HG02759 (cell line): ENCODE measurements around the gene HCN2.
"Not testable (repeated sequence)": the region's sequence is repeated elsewhere in the genome, so short reads cannot be mapped to it uniquely, and the experiment has no call there.

Experiments used
- ATAC-seq: cut with Tn5 transposase; IDR thresholded peaks from one replicate; pipeline ENCODE4 v1.9.1; 2021; ENCODE audit warnings: mild to moderate bottlenecking, moderate library complexity; ENCODE audit not compliant: unreplicated experiment

HCN2 gene

DNA sequence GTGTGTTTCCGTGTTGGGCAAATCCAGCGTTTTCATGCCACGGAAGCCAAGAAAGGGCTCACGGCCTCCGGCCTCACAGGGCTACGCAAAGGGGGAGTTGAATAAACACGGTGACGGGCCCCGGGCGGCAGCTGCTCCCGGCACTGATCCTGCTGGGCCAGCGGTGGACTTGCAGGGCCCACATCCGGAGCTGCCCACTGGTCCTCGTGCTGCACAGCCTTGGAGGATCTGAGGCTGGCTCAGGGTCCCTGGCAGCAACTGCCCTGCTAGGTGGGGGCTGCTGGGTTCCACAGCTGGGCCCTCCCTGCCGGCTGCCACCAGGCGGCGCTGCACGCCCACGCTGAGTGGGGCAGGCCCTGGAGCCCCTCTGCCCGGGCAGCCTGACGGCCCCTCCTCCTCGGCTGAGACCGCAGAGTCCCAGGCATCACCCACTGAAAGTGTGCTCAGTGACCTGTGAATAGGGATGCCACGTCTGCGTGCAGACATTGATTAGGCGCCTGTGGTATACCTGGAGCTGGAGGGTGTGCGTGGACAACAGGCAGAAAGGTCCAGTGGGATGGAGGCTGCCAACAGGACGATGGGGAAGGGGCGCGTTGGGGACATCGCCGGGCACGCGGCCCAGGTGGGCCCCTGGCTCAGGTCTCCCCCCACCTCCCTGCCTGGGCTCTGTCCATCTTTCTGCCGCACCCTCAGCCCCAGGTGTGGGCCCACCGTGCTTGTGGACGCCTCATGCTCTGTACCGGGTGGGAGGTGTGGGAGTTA, 5.3 kb upstream of the HCN2 start:
- ATAC-seq, result peak; percentile 56

DNA sequence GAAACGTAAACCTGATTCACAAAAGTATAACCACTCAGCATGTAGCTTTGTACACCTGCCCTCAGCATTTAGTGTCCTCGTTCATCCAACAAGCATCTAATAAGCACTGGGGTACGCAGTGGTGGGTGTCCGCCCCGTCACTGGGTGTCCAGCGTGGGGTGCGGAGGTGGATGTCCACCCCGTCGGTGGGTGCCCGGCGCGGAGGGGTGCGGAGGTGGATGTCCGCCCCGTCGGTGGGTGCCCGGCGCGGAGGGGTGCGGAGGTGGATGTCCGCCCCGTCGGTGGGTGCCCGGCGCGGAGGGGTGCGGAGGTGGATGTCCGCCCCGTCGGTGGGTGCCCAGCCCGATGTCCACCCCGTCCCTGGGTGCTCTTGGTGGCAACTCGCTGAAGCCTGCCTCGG, 4.5 kb upstream of the HCN2 start:
- not testable (repeated sequence) for ATAC-seq

DNA sequence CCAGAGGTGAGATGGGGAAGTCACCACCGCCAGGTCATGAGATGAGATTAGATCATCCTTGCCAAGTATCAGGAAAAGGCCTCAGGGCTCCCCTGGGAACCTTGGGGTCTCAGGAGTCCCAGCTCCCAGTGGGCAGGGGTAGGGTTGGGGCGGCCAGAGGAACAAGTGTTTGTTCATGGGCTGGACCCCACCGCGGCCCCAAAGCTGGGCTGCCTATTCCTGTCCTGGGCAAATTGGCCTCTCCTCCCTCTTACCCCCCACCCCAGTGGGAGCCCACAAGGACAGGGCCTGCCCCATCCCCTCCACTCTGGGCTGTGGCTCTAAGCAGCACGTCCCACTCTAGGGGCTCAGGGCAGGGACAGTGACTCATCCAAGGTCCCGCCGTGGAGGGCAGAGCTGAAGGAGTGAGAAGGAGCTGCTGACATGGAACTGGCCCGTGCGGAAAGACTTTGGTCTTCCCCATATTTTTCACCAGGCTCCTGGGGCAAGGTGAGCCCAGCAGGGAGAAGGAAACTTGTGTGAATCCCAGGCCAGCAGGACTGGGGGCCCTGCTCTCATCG, 4.0 kb upstream of the HCN2 start:
- ATAC-seq, result no peak

DNA sequence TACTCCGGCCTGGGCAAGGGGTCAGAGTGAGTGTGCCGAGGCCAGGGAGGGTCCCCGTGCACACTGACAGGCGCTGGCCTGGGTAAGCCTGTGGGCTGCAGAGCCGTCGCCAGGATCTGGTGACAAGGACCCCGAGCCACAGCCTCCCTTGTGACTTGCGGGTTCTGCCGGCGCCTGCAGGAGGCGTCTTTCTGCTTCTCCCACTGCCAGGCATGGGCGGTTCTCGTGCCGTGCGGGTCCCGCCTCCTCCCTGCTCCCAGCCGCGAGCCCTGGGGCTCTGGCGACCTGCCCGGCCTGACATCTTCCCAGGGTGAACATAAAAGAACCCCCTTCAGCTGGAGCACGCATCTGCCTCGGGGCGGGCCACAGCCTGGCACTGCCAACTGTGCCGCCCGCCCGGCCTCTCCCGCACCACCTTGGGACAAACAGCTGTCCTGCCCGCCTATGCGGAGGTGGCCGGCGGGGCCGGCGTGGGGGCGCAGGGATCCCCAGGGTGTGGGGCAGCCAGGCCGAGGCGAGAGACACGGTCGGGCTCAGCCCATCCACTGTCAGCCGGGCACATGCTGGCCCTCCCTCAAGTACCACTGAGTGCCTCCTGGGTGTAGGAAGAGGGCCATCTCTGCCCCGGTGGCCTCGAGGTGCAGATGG, 1.5 kb upstream of the HCN2 start:
- no peak for ATAC-seq

DNA sequence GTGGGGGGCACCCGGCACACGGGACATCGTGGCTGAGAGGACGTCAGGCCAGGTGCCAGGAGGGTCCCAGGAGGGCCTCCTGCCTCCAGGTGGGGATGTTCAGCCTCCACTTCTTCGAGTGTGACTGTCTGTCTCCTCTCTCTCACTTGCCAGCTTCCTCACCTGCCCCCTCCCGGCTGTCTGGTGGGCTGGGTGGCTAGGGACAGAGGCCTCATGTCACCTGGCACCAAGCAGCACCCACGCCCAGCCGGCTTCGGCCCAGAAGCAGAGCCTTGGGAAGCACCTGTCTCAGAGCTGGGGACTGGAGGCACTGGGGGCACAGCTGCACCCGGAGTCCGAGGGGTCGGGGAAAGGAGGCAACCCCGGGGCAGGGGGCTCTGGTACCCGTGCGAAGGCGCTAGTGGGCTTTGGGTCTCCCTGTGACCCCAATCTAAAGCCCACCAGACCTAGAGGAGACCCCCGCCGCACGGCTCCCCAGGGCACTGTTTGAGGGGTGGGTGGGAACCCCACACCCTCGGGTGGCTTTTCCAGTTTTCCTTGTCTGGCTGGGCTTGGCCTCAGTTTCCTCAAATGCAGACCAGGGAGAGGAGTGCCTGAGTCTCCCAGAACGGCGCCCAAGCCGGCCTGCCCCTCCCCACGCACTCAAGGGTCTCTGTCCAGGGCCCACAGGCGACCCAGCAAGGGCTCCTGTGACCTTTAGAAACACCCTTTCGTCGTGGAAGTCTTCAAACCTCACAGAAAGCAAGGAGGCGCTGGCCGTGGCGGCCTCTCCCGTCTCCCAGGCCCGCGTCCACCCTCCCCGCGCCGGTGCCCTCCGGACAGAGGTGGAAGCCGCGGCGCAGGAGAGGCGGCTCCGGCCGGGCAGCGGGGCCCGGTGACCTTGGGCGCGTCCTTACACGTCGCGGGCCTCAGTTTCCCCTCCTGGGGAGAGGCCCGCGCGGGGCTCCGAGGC, 664 bp upstream of the HCN2 start:
- no peak for ATAC-seq

DNA sequence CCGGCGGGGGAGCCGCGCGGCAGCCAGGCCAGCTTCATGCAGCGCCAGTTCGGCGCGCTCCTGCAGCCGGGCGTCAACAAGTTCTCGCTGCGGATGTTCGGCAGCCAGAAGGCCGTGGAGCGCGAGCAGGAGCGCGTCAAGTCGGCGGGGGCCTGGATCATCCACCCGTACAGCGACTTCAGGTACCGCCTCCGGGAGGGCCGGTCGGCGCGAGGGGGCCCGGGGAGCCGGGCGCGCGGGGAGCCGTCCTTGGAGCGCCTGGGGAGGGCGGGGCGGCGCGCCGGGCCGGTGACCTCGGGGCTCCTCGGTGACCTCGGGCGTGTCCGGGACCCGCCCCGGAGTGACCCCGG, 690 bp downstream of the HCN2 start:
- ATAC-seq, result no peak

DNA sequence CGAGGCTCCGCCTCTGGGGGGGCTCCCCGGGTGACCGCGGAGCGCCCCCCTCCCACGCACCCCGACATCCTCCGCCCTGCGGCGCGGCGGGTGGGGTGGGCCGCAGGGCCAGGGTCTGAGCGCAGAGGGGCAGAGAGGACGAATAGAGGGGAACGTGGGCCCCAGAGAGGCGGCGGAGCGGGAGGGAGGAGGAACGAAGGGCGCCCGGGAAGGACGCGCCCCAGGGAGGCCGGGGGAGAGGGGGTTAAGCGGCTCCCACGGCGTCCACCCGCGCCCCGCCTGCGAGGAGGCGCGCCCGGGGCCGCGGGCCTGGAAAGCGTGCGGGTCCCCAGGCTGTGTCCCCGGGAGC, 1.0 kb downstream of the HCN2 start:
- ATAC-seq, result no peak

DNA sequence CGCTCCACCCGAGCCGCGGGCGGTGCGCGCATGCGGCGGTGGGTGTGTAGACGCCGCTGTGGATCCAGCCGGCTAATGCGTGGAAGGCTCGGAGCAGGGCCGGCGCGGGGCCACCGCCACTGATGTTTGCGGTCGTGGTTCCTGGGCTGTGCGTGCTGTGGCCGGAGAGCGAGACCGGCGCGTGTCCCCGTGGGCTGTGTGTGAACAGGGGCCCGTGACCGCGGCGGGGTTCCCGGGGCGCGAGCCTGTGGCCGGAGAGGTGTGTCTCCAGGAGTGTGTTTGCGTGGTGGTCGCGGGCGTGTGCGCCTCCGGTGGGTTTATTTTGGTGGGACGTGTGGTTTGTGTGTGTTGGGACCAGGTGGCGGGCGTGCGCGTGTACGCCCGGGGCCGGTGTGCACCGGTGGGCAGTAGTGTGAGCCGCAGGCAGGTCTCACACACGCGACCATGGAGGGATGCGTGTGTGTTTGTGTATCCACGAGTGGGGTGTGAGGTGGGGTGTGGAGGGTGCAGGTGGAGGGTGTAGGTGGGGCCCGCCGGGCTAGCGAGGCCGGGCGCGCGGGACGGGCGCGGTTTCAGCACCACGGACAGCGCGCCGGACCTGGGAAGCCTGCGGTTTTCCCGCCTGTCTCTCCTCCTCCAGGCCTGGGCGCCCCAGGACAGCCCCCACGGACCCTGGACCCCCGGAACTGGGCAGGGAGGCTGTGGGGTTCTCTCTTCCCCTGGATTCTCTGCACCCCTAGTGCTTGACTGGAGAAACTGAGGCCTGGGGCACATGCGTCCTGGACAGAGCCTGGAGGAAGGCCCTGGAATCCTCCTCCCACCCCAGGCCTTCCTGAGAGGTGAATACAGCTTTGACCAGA, 1.6 kb downstream of the HCN2 start:
- no peak for ATAC-seq

DNA sequence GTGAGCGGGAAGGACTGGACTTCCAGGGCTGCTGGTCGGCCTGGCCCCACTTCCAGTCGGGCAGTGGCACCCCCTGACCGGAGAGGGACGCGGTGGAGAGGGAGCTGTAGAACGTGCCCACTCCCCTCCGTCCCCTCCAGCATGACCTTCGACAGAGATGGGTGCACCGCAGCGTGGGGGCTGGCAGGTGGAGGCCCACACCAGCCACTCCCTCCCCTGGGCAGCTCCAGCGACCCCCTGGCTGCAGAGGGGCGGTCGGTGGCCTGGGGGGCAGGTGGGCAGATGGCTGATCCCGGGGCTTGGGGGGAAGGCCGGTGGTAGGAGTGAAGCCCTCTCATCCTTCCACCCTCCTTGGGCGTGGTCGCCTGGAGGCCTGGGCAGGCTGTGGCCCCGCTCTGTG, 2.4 kb downstream of the HCN2 start:
- ATAC-seq, result no peak

DNA sequence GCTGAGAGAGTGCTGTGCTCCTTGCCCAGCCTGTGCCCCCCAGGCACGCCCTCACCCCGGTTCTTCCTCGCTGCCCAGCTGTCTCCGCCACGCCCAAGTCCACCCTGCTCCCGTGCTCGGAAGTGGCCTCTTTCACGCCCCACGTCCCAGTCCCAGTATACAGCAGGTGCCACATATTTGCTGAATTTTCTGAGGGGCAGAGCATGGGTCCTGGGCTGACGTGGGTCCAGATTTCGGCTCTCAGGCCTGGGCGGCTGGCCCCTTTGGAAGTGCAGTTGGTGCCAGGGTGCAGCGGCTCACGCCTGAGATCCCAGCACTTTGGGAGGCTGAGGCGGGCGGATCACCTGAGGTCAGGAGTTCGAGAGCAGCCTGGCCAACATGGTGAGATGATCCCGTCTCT, 3.4 kb downstream of the HCN2 start:
- ATAC-seq, result no peak

DNA sequence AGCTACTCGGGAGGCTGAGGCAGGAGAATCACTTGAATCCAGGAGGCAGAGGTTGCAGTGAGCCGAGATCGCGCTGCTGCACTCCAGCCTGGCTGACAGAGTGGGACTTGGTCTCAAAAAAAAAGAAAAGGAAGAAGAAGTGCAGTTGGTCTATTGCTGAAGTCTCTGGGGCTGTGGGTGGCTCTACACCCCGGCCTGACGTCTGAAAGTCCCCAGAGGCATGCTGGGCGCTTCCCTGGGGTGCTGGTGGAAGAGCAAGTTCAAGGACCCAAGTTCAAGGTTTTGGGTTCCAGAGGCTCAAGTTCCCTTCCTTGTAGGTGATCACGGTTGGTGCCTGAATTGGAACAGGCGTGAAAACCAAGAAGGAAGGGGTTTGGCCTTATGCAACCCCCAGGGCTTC, 3.8 kb downstream of the HCN2 start:
- ATAC-seq, result no peak

DNA sequence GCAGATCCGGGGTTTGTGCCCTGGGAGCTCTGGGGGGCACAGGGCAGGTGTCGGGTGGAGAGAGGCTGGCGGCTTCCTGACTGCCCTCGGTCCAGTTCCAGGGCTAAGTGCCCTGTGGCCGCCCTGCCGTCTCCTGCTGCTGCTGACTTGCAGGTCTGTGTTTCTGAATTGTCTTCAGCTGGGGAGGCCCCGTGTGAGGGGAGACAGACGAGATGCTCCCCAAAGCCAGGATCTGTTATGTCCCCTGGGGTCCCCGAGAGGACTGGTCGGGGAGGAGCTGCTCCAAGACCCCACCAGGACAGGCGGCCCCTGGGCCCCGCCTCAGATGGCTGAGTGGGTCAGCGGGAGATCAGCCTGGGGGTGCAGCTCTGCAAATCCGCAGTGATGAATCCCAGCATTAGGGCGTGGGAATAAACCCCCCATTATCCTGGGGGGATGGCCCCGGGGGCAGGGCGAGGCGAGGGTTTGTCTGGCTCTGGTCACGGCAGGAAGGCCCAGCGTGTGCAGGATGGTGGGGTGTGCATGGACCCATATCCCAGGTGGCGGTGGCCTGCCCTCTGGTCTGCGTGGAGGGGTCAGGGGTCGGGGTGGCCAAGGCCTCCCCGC, 4.7 kb downstream of the HCN2 start:
- no peak for ATAC-seq

DNA sequence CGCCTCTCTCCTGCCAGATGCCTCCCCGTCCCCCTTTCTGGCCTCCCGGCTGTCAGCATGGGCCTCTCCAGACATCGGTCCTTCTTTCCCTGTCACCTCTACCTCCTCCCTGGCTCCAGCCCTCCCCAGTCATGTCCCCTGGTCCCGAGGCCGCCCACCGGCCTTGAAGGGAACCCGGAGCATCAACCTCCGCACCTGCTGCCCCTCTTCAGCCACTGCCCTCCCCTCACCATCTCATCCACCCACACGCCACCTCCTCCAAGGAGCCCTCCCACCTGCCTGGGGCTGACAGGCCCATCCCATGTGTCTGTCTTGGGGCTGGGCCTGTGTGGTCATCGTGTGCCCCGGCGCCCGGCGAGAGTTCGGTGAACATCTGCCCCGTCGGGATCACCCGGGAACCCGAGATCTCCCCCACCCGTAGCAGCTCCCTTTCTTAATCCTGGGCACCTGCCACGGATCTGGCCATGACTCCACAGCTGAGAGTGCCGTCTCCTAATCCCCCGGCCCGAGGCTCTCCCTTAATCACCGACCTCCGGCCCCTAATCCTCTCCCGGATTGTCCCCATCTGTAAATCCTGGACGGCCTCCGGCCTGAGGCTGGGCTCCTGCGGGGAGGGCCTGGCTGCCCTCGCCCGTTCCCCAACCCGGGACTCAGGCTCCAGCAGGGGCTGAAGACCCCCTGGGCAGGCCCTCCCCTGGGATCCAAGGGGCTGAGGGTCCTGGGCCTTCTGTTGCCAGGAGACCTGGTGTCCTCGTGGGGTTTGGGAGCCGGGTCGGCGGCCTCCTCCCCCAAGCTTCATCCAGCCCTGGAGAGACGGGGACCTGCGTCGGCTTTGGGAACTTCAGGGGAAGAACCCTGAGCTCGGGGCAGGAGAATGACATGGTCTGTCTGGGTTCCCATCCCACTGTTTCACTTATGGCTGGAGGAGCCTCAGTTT, 5.9 kb downstream of the HCN2 start:
- ATAC-seq, result no peak

DNA sequence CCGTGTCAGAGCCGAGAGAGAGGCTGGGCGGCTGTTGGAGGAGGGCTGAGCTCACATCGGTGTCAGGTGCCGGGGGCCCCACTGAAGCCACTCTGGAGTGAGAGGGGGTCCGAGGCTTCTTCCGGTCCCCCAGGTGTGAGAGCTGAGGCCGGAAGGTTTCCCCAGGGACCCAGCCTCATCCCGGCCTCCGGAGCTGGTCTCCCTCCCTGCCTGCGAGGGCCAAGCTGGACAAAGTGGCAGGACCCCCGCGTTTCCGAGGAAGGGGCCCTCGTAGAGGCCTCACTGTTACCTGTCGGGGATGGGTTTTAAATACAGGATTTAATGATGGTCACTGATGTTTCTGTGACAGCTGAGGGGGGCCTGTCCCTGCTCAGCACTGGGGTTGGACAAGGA, 6.6 kb downstream of the HCN2 start:
- ATAC-seq, result no peak

DNA sequence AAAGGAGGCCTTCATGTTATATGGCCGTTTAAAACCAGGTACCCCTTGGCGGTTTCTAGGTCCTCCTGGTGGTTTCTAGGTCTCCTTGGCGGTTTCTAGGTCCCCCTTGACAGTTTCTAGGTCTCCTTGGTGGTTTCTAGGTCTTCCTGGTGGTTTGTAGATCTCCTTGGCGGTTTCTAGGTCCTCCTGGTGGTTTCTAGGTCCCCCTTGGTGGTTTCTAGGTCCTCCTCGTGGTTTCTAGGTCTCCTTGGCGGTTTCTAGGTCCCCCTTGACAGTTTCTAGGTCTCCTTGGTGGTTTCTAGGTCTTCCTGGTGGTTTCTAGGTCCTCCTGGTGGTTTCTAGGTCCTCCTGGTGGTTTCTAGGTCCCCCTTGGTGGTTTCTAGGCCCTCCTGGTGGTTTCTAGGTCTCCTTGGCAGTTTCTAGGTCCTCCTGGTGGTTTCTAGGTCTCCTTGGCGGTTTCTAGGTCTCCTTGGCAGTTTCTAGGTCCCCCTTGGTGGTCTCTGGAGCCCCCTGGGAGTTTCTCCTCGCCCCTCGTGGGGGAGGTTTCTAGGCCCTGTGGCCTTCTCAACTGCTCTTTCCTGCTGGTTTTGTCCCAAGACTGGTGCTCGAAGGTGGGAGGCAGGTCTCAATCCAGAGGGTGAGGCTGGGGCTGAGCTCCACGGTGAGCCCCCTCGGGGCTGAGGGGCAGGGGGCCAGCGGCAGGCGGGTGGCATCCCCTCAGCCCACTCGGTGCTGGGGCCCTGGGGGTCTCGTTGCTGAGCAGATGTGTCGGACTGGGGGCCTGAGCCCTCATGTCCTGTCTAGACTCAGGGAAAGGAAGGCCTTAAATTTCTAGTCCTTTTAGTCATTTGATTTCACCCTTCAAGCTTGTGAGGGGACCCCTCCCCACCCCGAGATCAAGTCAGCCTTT, 8.0 kb downstream of the HCN2 start:
- ATAC-seq, result no peak

DNA sequence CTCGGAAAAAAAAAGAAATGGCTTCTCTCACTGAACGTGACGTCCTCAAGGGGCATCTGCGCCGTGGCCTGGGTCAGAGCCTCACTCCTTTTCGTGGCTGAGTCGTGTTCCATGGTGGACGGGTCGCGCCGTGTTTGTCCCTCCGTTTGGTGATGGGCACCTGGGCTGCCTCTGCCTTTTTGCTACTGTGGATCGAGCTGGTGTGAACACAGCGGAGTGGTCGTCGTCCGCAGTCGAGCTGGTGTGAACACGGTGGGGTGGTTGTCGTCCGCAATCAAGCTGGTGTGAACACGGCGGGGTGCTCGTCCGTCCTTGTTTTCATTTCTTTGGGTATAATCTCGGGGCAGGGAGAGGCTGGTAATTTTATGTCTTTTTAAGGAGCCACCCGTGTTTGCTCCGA, 11.6 kb downstream of the HCN2 start:
- ATAC-seq, result no peak

DNA sequence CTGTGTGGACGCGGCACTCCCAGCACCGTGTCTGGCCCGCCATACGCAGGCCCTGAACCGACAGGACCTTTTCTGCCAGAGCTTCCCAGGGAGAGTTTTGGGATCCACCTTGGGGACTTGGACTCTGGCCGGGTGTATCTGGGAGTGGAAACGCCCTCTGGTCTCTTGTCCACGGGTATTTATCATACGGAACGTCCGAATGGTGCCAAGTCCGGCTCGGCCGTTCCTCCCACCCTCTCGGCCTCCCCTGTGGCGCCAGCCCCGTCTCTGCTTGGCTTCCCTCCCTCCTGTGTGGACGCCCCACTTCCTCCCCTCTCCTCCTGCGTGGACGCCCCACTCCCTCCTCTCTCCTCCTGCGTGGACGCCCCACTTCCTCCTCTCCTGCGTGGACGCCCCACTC, 12.1 kb downstream of the HCN2 start:
- no peak for ATAC-seq
